T47D (cell line): ENCODE measurements around the gene PCDHB10.
"Not testable (repeated sequence)": the region's sequence is repeated elsewhere in the genome, so short reads cannot be mapped to it uniquely, and the experiment has no call there.

ENCODE experiments used
- DNase-seq, 2 experiments: peaks; one replicate each; pipeline versions ENCODE4 v3.0.0 to v3.0.0-alpha.2; 2011 to 2012; ENCODE audit warnings: low read depth in 1 of 2, low spot score in 1 of 2
- JUND ChIP-seq: IDR thresholded peaks from 2 replicates; pipeline ENCODE4 v1.6.1; 2012; ENCODE audit warnings: low read depth
- in situ Hi-C: cut with HindIII; loops from 2 replicates; pipeline ENCODE4 v1.10.0; 2016; ENCODE audit warnings: low sequenced_read_pairs, low pct_unique_long_range_greater_than_20kb

PCDHB10 gene

DNA sequence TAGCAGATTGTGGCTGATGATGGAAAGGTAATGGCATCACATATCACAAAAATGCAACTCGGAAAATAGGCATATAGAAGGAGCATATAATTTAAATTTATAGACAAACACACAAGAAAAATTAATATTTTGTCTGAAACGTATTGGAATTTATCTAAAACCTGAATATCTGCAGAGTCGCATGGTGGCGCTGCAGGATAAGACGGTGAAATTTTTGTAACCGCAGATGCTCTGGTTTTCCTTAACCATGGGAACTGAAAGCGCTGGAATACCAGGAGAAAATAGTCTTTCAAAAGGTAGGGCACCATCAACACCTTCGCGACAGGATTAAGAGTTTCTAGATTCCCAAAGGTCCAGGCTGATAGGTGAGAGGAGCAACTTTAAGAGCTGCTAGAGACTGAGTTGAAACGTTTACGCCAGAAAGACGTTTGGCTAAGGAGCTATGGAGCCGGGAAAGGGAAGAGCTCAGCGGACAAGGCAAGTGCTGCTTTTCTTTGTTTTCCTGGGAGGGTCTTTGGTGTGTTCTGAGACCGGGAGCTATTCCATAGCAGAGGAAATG is 42.0 kb downstream of the PCDHB10 start:
- no peak for TF ChIP-seq JUND
- no peak for DNase-seq
- in situ Hi-C loops = no loop called here

- DNase-seq, in situ Hi-C loops: not testable (repeated sequence)
These were observed 43.8 kb downstream of the PCDHB10 start for GRCh38 chr5:141235922-141236321.

DNA sequence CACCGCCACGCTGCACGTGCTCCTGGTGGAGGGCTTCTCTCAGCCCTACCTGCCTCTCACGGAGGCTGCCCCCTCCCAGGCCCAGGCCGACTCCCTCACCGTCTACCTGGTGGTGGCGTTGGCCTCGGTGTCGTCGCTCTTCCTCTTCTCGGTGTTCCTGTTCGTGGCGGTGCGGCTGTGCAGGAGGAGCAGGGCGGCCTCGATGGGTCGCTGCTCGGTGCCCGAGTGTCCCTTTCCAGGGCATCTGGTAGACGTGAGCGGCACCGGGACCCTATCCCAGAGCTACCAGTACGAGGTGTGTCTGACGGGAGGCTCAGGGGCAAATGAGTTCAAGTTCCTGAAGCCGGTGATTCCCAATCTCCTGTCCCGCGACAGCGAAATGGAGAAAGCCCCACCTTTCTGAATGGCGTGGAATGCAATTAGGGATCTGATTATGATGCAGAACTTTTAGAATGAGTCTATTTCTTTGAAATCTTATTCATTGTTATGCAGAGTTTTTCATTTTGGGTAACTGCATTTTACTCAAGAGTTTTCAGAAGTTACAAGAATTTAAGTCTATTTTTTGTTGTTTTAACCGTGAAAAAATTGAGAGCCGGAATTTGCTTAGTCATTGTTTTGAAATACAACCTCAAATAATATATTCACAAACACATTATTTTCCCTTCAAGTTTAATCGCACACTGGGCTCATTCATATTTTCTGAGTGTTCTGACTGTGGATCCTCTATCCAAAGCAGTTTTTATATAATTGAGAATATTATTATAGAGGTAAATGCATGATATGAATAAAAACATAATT is 44.6 kb downstream of the PCDHB10 start:
- no peak for DNase-seq
- in situ Hi-C loops = no loop called here
- no peak for TF ChIP-seq JUND

DNA sequence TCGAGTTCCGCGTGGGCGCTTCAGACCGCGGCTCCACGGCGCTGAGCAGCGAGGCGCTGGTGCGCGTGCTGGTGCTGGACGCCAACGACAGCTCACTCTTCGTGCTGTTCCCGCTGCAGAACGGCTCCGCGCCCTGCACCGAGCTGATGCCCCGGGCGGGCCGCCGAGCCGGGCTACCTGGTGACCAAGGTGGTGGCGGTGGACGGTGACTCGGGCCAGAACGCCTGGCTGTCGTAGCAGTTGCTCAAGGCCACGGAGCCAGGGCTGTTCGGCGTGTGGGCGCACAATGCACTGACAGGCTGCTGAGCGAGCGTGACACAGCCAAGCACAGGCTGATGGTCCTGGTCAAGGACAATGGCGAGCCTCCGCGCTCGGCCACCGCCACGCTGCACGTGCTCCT is 49.3 kb downstream of the PCDHB10 start:
- DNase-seq = no peak
- in situ Hi-C loops = no loop called here
- TF ChIP-seq JUND = no peak
